AG04450 (cell line): ENCODE measurements around the gene RHBDD1. TPM values are rescaled to one million over a fixed set of nuclear protein-coding genes. Genes with fewer than 3 reads are reported as not detected.

Source experiments
- CTCF ChIA-PET: fragments of 300-600, 350-600 bp; formaldehyde crosslinking; extraction: SDS; loops from one replicate; lab custom pipeline; 2022; ENCODE audit warnings: antibody characterized with exemption, inconsistent platforms; lab: Charles Lee
- POLR2A ChIA-PET: fragments of 350-600 bp; formaldehyde crosslinking; extraction: SDS; loops from one replicate; lab custom pipeline; 2021; ENCODE audit warnings: antibody characterized with exemption, inconsistent platforms; lab: Yijun Ruan, JAX
- DNase-seq: peaks from one replicate; pipeline ENCODE4 v3.0.0-alpha.2; 2011; ENCODE audit warnings: low read depth, low spot score
- H3K27ac ChIP-seq: one replicate; pipeline ENCODE4 v1.5.1; 2012; ENCODE audit warnings: low read depth, low read length, control low read depth
- H3K27me3 ChIP-seq: one replicate; pipeline ENCODE4 v1.6.0; 2012; ENCODE audit warnings: low read length; ENCODE audit not compliant: control insufficient read depth, insufficient read depth
- H3K4me3 ChIP-seq: 2 replicates; pipeline ENCODE4 v1.5.1; 2011; ENCODE audit warnings: mild to moderate bottlenecking, low read depth, low read length, control low read depth
- H3K9me3 ChIP-seq: 2 replicates; pipeline ENCODE4 v1.5.1; 2012; ENCODE audit warnings: low read length; ENCODE audit not compliant: control insufficient read depth, insufficient read depth
- CTCF ChIP-seq: IDR thresholded peaks from 2 replicates; pipeline ENCODE4 v1.5.1; 2011; ENCODE audit warnings: low read depth, low read length, control low read depth, inconsistent platforms
- polyA plus RNA-seq: library from polyadenylated mRNA; depleted of rRNA; stranded (reverse); fragments of >200 nt; gene quantifications from 2 replicates; pipeline ENCODE4 v1.2.3, GENCODE V29; 2011

The RHBDD1 gene
- polyA plus RNA-seq, 1 experiment: 48.7 TPM

- no peak overlapping the region for H3K4me3 ChIP-seq
- no peaks in the 10 kb centered on the region for H3K9me3 ChIP-seq
- H3K27me3 ChIP-seq: no peaks in the 10 kb centered on the region
- no peak for TF ChIP-seq CTCF
- no peak for DNase-seq
- CTCF ChIA-PET: interaction anchor here (0.6 kb wide), 2 partner anchors 92 to 151 kb away, joined by 3 to 5 read pairs; no protein-coding TSS in a partner anchor
- POLR2A ChIA-PET: no interaction called here
- H3K27ac ChIP-seq: no peak overlapping the region
These were observed 118.0 kb downstream of the RHBDD1 start for GRCh38 chr2:226953826-226954225.

- H3K27me3 ChIP-seq: no peaks in the 10 kb centered on the region
- CTCF ChIA-PET: no interaction called here
- H3K4me3 ChIP-seq: no peak overlapping the region
- H3K27ac ChIP-seq: no peak overlapping the region
- peaks cover 4% of the 10 kb centered on the region; the same call in 1 of the 2 replicates for H3K9me3 ChIP-seq
- no peak for TF ChIP-seq CTCF
- POLR2A ChIA-PET: no interaction called here
- no peak for DNase-seq
These were observed 120.8 kb downstream of the RHBDD1 start for GRCh38 chr2:226956659-226957058.

GRCh38 chr2:226959418-226959817 lies 123.6 kb downstream of the RHBDD1 start:
- Histone ChIP-seq H3K27me3 (no peaks in the 10 kb centered on the region), H3K9me3 (peaks cover 4% of the 10 kb centered on the region; the same call in 1 of the 2 replicates), H3K27ac (no peak overlapping the region), H3K4me3 (no peak overlapping the region)
- no peak for TF ChIP-seq CTCF
- CTCF ChIA-PET: no interaction called here
- no peak for DNase-seq
- POLR2A ChIA-PET: interaction anchor here (0.6 kb wide), 1 partner anchor 28 kb away, joined by 3 read pairs; no protein-coding TSS in a partner anchor

- no peak overlapping the region for H3K27ac ChIP-seq
- CTCF ChIA-PET: no interaction called here
- no peak overlapping the region for H3K4me3 ChIP-seq
- no peak for TF ChIP-seq CTCF
- peaks cover 4% of the 10 kb centered on the region; the same call in 1 of the 2 replicates for H3K9me3 ChIP-seq
- no peak for DNase-seq
- no peaks in the 10 kb centered on the region for H3K27me3 ChIP-seq
- POLR2A ChIA-PET: interaction anchor here (0.5 kb wide), 1 partner anchor 136 kb away, joined by 5 read pairs; no protein-coding TSS in a partner anchor
These were observed 126.4 kb downstream of the RHBDD1 start for GRCh38 chr2:226962176-226962773.

GRCh38 chr2:226963528-226963927 lies 127.7 kb downstream of the RHBDD1 start:
- Histone ChIP-seq H3K27ac (no peak overlapping the region), H3K27me3 (no peaks in the 10 kb centered on the region), H3K4me3 (no peak overlapping the region), H3K9me3 (peaks cover 4% of the 10 kb centered on the region; the same call in 1 of the 2 replicates)
- TF ChIP-seq CTCF: no peak
- CTCF ChIA-PET: no interaction called here
- POLR2A ChIA-PET: no interaction called here
- DNase-seq: peak; percentile 13
